C4-2B (cell line): ENCODE data around the gene EPS15.

Experiments
- CTCF ChIP-seq: fragments of 450-650 bp; conservative IDR thresholded peaks from 2 replicates; pipeline ENCODE4 v1.5.1; 2017; ENCODE audit warnings: mild to moderate bottlenecking
- ZFX ChIP-seq: fragments of 450-650 bp; IDR thresholded peaks from 2 replicates; pipeline ENCODE4 v1.6.1; 2017

DNA sequence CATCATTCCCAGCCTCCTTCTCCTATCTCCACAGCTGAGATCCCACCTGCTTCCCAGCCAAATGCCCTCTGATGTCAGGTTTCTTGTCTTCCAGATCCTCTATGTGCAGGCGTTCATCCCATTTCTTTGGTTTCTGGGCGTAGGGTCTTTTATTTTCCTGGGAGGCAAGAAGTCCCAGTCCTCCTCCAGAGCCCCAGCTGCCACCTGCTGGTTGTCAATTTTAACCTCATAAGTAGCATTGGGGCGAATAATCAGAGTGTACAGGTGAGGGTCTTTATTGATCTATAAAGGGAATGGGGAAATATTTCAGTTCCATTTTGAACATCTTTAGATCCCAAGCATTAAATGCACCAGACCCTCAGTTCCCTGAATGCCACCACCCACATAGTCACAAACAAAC is 47.2 kb upstream of the EPS15 start:
- TF ChIP-seq CTCF (peak; percentile 25), ZFX (no peak)
